GM23338 (cell line): ENCODE results near the gene DUS2. TPM values are rescaled to one million over a fixed set of nuclear protein-coding genes. Genes with fewer than 3 reads are reported as not detected.
"Not testable (repeated sequence)": the region's sequence is repeated elsewhere in the genome, so short reads cannot be mapped to it uniquely, and the experiment has no call there.

Experiments used
- ATAC-seq: fragments of 200-7000 bp; cut with Tn5 transposase; 3 replicates; pipeline ENCODE4 v1.9.1; 2020
- DNase-seq: peaks from one replicate; pipeline ENCODE4 v3.0.0-alpha.2; 2015; ENCODE audit warnings: low spot score
- H2AFZ ChIP-seq: fragments of 200-600 bp; sonication (generic); 2 replicates; pipeline ENCODE4 v1.8.0; 2016; ENCODE audit warnings: antibody characterized with exemption, mild to moderate bottlenecking, moderate library complexity
- H3F3A ChIP-seq: fragments of 200-600 bp; sonication (generic); replicated peaks from 2 replicates; pipeline ENCODE4 v1.8.0; 2017; ENCODE audit warnings: antibody characterized with exemption, mixed run types, low read depth
- H3K27ac ChIP-seq: fragments of 200-600 bp; sonication (generic); 2 replicates; pipeline ENCODE4 v1.6.1; 2016; ENCODE audit warnings: low read depth
- H3K27me3 ChIP-seq: fragments of 200-600 bp; sonication (generic); 2 replicates; pipeline ENCODE4 v1.8.0; 2016; ENCODE audit warnings: mild to moderate bottlenecking, mixed run types, moderate library complexity; ENCODE audit not compliant: insufficient read depth
- H3K36me3 ChIP-seq: fragments of 200-600 bp; sonication (generic); 2 replicates; pipeline ENCODE4 v1.8.0; 2016; ENCODE audit warnings: mild to moderate bottlenecking; ENCODE audit not compliant: insufficient read depth
- H3K4me1 ChIP-seq: fragments of 200-600 bp; sonication (generic); 2 replicates; pipeline ENCODE4 v1.8.0; 2016; ENCODE audit warnings: mild to moderate bottlenecking, moderate library complexity; ENCODE audit not compliant: insufficient read depth
- H3K4me2 ChIP-seq: fragments of 200-600 bp; sonication (generic); 2 replicates; pipeline ENCODE4 v1.7.1; 2017; ENCODE audit warnings: mixed run types
- H3K4me3 ChIP-seq: fragments of 200-600 bp; sonication (generic); 2 replicates; pipeline ENCODE4 v1.6.1; 2016; ENCODE audit warnings: mixed run types
- H3K79me2 ChIP-seq: fragments of 200-600 bp; sonication (generic); replicated peaks from 2 replicates; pipeline ENCODE4 v1.8.0; 2017; ENCODE audit warnings: mild to moderate bottlenecking; ENCODE audit not compliant: insufficient read depth
- H3K9me2 ChIP-seq: fragments of 200-600 bp; sonication (generic); 2 replicates; pipeline ENCODE4 v1.8.0; 2017; ENCODE audit not compliant: insufficient read depth
- H4K20me1 ChIP-seq: fragments of 200-600 bp; sonication (generic); replicated peaks from 2 replicates; pipeline ENCODE4 v1.8.0; 2017; ENCODE audit warnings: mild to moderate bottlenecking; ENCODE audit not compliant: insufficient read depth
- H3K27ac Mint-ChIP-seq: 2 replicates; pipeline ENCODE4 v1.8.0; 2020; ENCODE audit warnings: inconsistent platforms, mild to moderate bottlenecking, moderate library complexity, mixed read lengths
- H3K27me3 Mint-ChIP-seq: 3 replicates; pipeline ENCODE4 v1.8.0; 2022; ENCODE audit warnings: low read depth, mild to moderate bottlenecking, moderate library complexity, mixed read lengths, inconsistent platforms; ENCODE audit not compliant: insufficient read depth, poor library complexity
- H3K36me3 Mint-ChIP-seq: 3 replicates; pipeline ENCODE4 v1.8.0; 2021; ENCODE audit warnings: low read depth, mild to moderate bottlenecking, inconsistent platforms, moderate library complexity, mixed read lengths
- H3K4me1 Mint-ChIP-seq: 3 replicates; pipeline ENCODE4 v1.8.0; 2020; ENCODE audit warnings: mild to moderate bottlenecking, inconsistent platforms, mixed read lengths
- H3K4me3 Mint-ChIP-seq: 3 replicates; pipeline ENCODE4 v1.8.0; 2021; ENCODE audit warnings: moderate library complexity, mild to moderate bottlenecking, inconsistent platforms, mixed read lengths
- H3K9me3 Mint-ChIP-seq: 3 replicates; pipeline ENCODE4 v1.8.0; 2020; ENCODE audit warnings: moderate library complexity, mild to moderate bottlenecking, inconsistent platforms, mixed read lengths
- CREB1 ChIP-seq: fragments of 250-450 bp; sonication (Bioruptor Pico); IDR thresholded peaks from 2 replicates; pipeline ENCODE4 v1.5.0; 2020; ENCODE audit warnings: low read depth, mild to moderate bottlenecking, moderate library complexity
- CTCF ChIP-seq, 2 experiments: fragments of 200-600 bp in 1 of 2; sonication (generic) in 1 of 2; conservative IDR thresholded peaks; 2 replicates each; pipeline versions ENCODE4 v1.5.1 to v1.6.1; 2016 to 2017; ENCODE audit warnings: antibody characterized with exemption in 2 of 2, low read depth in 2 of 2, mild to moderate bottlenecking in 2 of 2, moderate library complexity in 1 of 2
- ETS1 ChIP-seq: IDR thresholded peaks from 2 replicates; pipeline ENCODE4 v1.6.1; 2016; ENCODE audit warnings: antibody characterized with exemption
- EZH2 ChIP-seq: fragments of 200-600 bp; sonication (generic); IDR thresholded peaks from one replicate; pipeline ENCODE4 v1.8.0; 2017; ENCODE audit warnings: antibody characterized with exemption, mild to moderate bottlenecking, low read depth; ENCODE audit not compliant: unreplicated experiment
- NANOG ChIP-seq: IDR thresholded peaks from 2 replicates; pipeline ENCODE4 v1.6.1; 2016; ENCODE audit warnings: antibody characterized with exemption, borderline replicate concordance
- POLR2AphosphoS5 ChIP-seq: IDR thresholded peaks from 2 replicates; pipeline ENCODE4 v1.6.1; 2016; ENCODE audit warnings: antibody characterized with exemption, low read depth
- REST ChIP-seq: IDR thresholded peaks from one replicate; pipeline ENCODE4 v1.6.1; 2018; ENCODE audit warnings: antibody characterized with exemption; ENCODE audit not compliant: unreplicated experiment
- STAT1 ChIP-seq: IDR thresholded peaks from one replicate; pipeline ENCODE4 v1.6.1; 2016; ENCODE audit warnings: antibody characterized with exemption; ENCODE audit not compliant: unreplicated experiment
- ZNF114 ChIP-seq: fragments of 250-450 bp; sonication (Bioruptor Pico); IDR thresholded peaks from 2 replicates; pipeline ENCODE4 v1.5.0; 2020; ENCODE audit warnings: mild to moderate bottlenecking, moderate library complexity
- ZNF331 ChIP-seq: fragments of 250-450 bp; sonication (Bioruptor Pico); IDR thresholded peaks from 2 replicates; pipeline ENCODE4 v1.5.0; 2020; ENCODE audit warnings: low read depth, mild to moderate bottlenecking, moderate library complexity
- polyA plus RNA-seq: library from polyadenylated mRNA; unstranded; fragments of >200 nt; fragmentation: Nextera tagmentation; extraction: Ambion mirVana; gene quantifications from 2 replicates; pipeline ENCODE4 v1.2.1, GENCODE V29; 2016
- total RNA-seq: library from RNA; depleted of rRNA; stranded (reverse); fragments of >200 nt; shearing (Covaris generic); gene quantifications from 2 replicates; pipeline ENCODE4 v1.2.3, GENCODE V29; 2014

The DUS2 gene
- total and polyA plus RNA-seq, 2 experiments from 2014 or later: 13.3 to 26.4 TPM

- H3K27me3 Mint-ChIP-seq: no peaks in the 10 kb centered on the region
- no peaks in the 10 kb centered on the region for H3K9me3 Mint-ChIP-seq
- Histone ChIP-seq H3K9me2 (no peaks in the 10 kb centered on the region), H3K79me2 (peaks cover 12% of the 10 kb centered on the region), H3F3A (no peaks in the 10 kb centered on the region), H3K4me3 (no peak overlapping the region), H4K20me1 (no peaks in the 10 kb centered on the region; the same call in 1 of the 2 replicates), H2AFZ (no peak overlapping the region), H3K27ac (no peak overlapping the region), H3K4me1 (peaks cover 4% of the 10 kb centered on the region; the same call in 1 of the 2 replicates), H3K36me3 (no peaks in the 10 kb centered on the region), H3K27me3 (no peaks in the 10 kb centered on the region), H3K4me2 (no peak overlapping the region)
- no peak overlapping the region for H3K27ac Mint-ChIP-seq
- DNase-seq: no peak
- H3K36me3 Mint-ChIP-seq: peaks cover 24% of the 10 kb centered on the region
- peaks cover 4% of the 10 kb centered on the region; the same call in 1 of the 3 replicates for H3K4me1 Mint-ChIP-seq
- ATAC-seq: no peak
- H3K4me3 Mint-ChIP-seq: no peak overlapping the region
- TF ChIP-seq NANOG (no peak), ZNF114 (CRISPR knock-in tag) (no peak), CREB1 (no peak), ZNF331 (CRISPR knock-in tag) (no peak), STAT1 (no peak)
Observed at GRCh38 chr16:68028996-68029395, 5.9 kb downstream of the DUS2 start.

GRCh38 chr16:68030108-68030507, 7.0 kb downstream of the DUS2 start:
- H3K36me3 Mint-ChIP-seq: peaks cover 24% of the 10 kb centered on the region

GRCh38 chr16:68031951-68032350, 8.9 kb downstream of the DUS2 start:
- no peak overlapping the region for H3K4me3 Mint-ChIP-seq
- no peaks in the 10 kb centered on the region for H3K9me2 ChIP-seq
- no peaks in the 10 kb centered on the region for H3K4me1 ChIP-seq
- H4K20me1 ChIP-seq: no peaks in the 10 kb centered on the region; the same call in 1 of the 2 replicates
- H3F3A ChIP-seq: no peaks in the 10 kb centered on the region
- ATAC-seq: no peak
- H3K79me2 ChIP-seq: no peaks in the 10 kb centered on the region
- H2AFZ ChIP-seq: no peak overlapping the region
- no peak overlapping the region for H3K27ac Mint-ChIP-seq
- no peak overlapping the region for H3K27ac ChIP-seq
- H3K4me1 Mint-ChIP-seq: no peaks in the 10 kb centered on the region
- no peaks in the 10 kb centered on the region for H3K27me3 Mint-ChIP-seq
- H3K9me3 Mint-ChIP-seq: no peaks in the 10 kb centered on the region
- DNase-seq: peak; percentile 8
- no peak overlapping the region for H3K4me2 ChIP-seq
- no peak overlapping the region for H3K4me3 ChIP-seq
- H3K27me3 ChIP-seq: no peaks in the 10 kb centered on the region
- H3K36me3 Mint-ChIP-seq: peaks cover 16% of the 10 kb centered on the region
- H3K36me3 ChIP-seq: no peaks in the 10 kb centered on the region
- TF ChIP-seq ETS1: no peak
- no peak for TF ChIP-seq CTCF (conservative IDR thresholded peaks at IDR 0.05; ENCODE audit: low read depth in 2 of 2)
- no peak for TF ChIP-seq NANOG
- TF ChIP-seq REST: no peak
- TF ChIP-seq POLR2AphosphoS5: no peak
- TF ChIP-seq ZNF114 (CRISPR knock-in tag): no peak
- no peak for TF ChIP-seq EZH2
- TF ChIP-seq CREB1: no peak

More at GRCh38 chr16:68030108-68030507, 7.0 kb downstream of the DUS2 start:
- H3K79me2 ChIP-seq, H3K9me2 ChIP-seq, H3K27me3 ChIP-seq, ATAC-seq, H3K4me2 ChIP-seq, H3K4me3 ChIP-seq, H4K20me1 ChIP-seq, H3K4me1 Mint-ChIP-seq, H3K36me3 ChIP-seq, H3K27ac ChIP-seq, H3K9me3 Mint-ChIP-seq, H3F3A ChIP-seq, DNase-seq, H3K4me3 Mint-ChIP-seq, H3K27ac Mint-ChIP-seq, H3K4me1 ChIP-seq, H3K27me3 Mint-ChIP-seq, H2AFZ ChIP-seq: not testable (repeated sequence)
